ENCODE results near the gene QRICH2. TPM values are rescaled to one million over a fixed set of nuclear protein-coding genes. Genes with fewer than 3 reads are reported as not detected.

Gene QRICH2
- total and polyA plus RNA-seq, 9 of the 15 experiments (the other 6 are each of a cell fraction or from before 2014, with no cell fraction given): 0.03 to 1.6 (median 0.81) TPM

DNA sequence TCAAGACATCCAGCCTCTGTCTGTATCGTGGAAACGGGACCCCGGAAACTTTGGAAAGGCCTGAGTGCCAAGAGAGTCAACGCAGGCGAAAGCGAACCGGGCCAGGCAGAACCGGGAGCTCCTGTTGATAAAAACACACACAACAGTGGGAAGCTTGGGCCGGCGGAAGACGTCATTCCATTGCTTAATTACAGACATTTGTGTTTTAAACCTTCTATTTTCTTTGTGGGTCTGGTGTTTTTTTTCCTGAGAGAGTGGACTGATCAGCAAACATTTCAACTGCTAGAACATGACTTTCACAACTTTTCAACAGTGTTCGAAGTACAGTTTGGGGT lies 66.9 kb downstream of the QRICH2 start (continued):
- no peak for TF ChIP-seq MCM7 (IDR thresholded peaks at IDR 0.05)
- TF ChIP-seq CBX3 (IDR thresholded peaks at IDR 0.05; ENCODE audit: borderline replicate concordance in 1 of 2, low read length in 2 of 2): no peak
- TF ChIP-seq RBM22 (IDR thresholded peaks at IDR 0.05; ENCODE audit: low read depth, low read length, poor library complexity, severe bottlenecking): no peak
- no peak for TF ChIP-seq ZNF778 (CRISPR knock-in tag; IDR thresholded peaks at IDR 0.05)
- TF ChIP-seq ZNF318 (IDR thresholded peaks at IDR 0.05; ENCODE audit: borderline replicate concordance in 1 of 2, low read depth in 1 of 2): no peak
- TF ChIP-seq SMAD2 (IDR thresholded peaks at IDR 0.05; ENCODE audit: low read depth, low read length): no peak
- TF ChIP-seq SNIP1 (IDR thresholded peaks at IDR 0.05; ENCODE audit: low read depth): no peak
- TF ChIP-seq, protein P1, sequence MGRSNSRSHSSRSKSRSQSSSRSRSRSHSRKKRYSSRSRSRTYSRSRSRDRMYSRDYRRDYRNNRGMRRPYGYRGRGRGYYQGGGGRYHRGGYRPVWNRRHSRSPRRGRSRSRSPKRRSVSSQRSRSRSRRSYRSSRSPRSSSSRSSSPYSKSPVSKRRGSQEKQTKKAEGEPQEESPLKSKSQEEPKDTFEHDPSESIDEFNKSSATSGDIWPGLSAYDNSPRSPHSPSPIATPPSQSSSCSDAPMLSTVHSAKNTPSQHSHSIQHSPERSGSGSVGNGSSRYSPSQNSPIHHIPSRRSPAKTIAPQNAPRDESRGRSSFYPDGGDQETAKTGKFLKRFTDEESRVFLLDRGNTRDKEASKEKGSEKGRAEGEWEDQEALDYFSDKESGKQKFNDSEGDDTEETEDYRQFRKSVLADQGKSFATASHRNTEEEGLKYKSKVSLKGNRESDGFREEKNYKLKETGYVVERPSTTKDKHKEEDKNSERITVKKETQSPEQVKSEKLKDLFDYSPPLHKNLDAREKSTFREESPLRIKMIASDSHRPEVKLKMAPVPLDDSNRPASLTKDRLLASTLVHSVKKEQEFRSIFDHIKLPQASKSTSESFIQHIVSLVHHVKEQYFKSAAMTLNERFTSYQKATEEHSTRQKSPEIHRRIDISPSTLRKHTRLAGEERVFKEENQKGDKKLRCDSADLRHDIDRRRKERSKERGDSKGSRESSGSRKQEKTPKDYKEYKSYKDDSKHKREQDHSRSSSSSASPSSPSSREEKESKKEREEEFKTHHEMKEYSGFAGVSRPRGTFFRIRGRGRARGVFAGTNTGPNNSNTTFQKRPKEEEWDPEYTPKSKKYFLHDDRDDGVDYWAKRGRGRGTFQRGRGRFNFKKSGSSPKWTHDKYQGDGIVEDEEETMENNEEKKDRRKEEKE (IDR thresholded peaks at IDR 0.05; ENCODE audit: borderline replicate concordance in 1 of 2, control insufficient read depth in 1 of 2, low read depth in 2 of 2, low read length in 1 of 2): no peak
- no peak for TF ChIP-seq TCF7L2 (IDR thresholded peaks at IDR 0.05; ENCODE audit: low read depth, low read length)
- TF ChIP-seq KLF13 (tag; IDR thresholded peaks at IDR 0.05; ENCODE audit: borderline replicate concordance, low read depth): no peak
- TF ChIP-seq GTF2A2 (tag; IDR thresholded peaks at IDR 0.05): no peak
- no peak for TF ChIP-seq NR4A1 (CRISPR knock-in tag; IDR thresholded peaks at IDR 0.05)
- 0 out of 2 replicates have a peak, but pooled peaks have one; percentile 2 for TF ChIP-seq NR4A1 (tag; IDR thresholded peaks at IDR 0.05)
- TF ChIP-seq MAZ (CRISPR knock-in tag; conservative IDR thresholded peaks at IDR 0.05 in 1 of 2, IDR thresholded peaks at IDR 0.05 in 1 of 2): no peak
- TF ChIP-seq RB1 (IDR thresholded peaks at IDR 0.05; ENCODE audit: low read depth): no peak
- TF ChIP-seq, protein P2, sequence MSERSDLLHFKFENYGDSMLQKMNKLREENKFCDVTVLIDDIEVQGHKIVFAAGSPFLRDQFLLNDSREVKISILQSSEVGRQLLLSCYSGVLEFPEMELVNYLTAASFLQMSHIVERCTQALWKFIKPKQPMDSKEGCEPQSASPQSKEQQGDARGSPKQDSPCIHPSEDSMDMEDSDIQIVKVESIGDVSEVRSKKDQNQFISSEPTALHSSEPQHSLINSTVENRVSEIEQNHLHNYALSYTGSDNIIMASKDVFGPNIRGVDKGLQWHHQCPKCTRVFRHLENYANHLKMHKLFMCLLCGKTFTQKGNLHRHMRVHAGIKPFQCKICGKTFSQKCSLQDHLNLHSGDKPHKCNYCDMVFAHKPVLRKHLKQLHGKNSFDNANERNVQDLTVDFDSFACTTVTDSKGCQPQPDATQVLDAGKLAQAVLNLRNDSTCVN (CRISPR knock-in tag; IDR thresholded peaks at IDR 0.05): no peak

Data from K562 (cell line).